WTC11 (cell line): Measurements from ENCODE around the gene ZNF709. TPM values are rescaled to one million over a fixed set of nuclear protein-coding genes. Genes with fewer than 3 reads are reported as not detected.

ENCODE experiments used
- CBFB ChIP-seq: sonication (generic); formaldehyde crosslinking; IDR thresholded peaks from 2 replicates; pipeline ENCODE4 v1.8.1; 2022; ENCODE audit warnings: mild to moderate bottlenecking, low read depth, missing genetic modification reagents
- CREM ChIP-seq: sonication (generic); formaldehyde crosslinking; IDR thresholded peaks from 2 replicates; pipeline ENCODE4 v1.8.1; 2022; ENCODE audit warnings: mild to moderate bottlenecking, missing genetic modification reagents, moderate library complexity
- ETV6 ChIP-seq: sonication (generic); formaldehyde crosslinking; IDR thresholded peaks from 2 replicates; pipeline ENCODE4 v1.8.1; 2022; ENCODE audit warnings: mild to moderate bottlenecking, missing genetic modification reagents
- FOXK1 ChIP-seq: sonication (generic); formaldehyde crosslinking; IDR thresholded peaks from 2 replicates; pipeline ENCODE4 v1.8.0; 2022; ENCODE audit warnings: mild to moderate bottlenecking, moderate library complexity, missing genetic modification reagents
- FOXP1 ChIP-seq: sonication (generic); formaldehyde crosslinking; IDR thresholded peaks from 2 replicates; pipeline ENCODE4 v1.8.0; 2022; ENCODE audit warnings: missing genetic modification reagents, mild to moderate bottlenecking, moderate library complexity, borderline replicate concordance
- HMGA2 ChIP-seq: fragments of 250-450 bp; sonication (Bioruptor Pico); IDR thresholded peaks from 2 replicates; pipeline ENCODE4 v1.4.0; 2021; ENCODE audit warnings: mild to moderate bottlenecking, moderate library complexity
- IRF2 ChIP-seq: sonication (generic); formaldehyde crosslinking; IDR thresholded peaks from 2 replicates; pipeline ENCODE4 v1.8.0; 2022; ENCODE audit warnings: low read depth, missing genetic modification reagents, borderline replicate concordance
- JUN ChIP-seq: sonication (generic); formaldehyde crosslinking; IDR thresholded peaks from 2 replicates; pipeline ENCODE4 v1.8.0; 2023; ENCODE audit warnings: mild to moderate bottlenecking, missing genetic modification reagents
- MXD4 ChIP-seq: fragments of 250-450 bp; sonication (Bioruptor Pico); IDR thresholded peaks from 2 replicates; pipeline ENCODE4 v1.8.0; 2021; ENCODE audit warnings: mild to moderate bottlenecking, moderate library complexity, borderline replicate concordance
- NFYB ChIP-seq: sonication (generic); formaldehyde crosslinking; conservative IDR thresholded peaks from 2 replicates; pipeline ENCODE4 v1.8.0; 2022; ENCODE audit warnings: low read depth, missing genetic modification reagents
- NR3C1 ChIP-seq: sonication (generic); formaldehyde crosslinking; conservative IDR thresholded peaks from 2 replicates; pipeline ENCODE4 v1.8.1; 2023; ENCODE audit warnings: low read depth, mild to moderate bottlenecking, missing genetic modification reagents
- PRRX2 ChIP-seq: fragments of 250-450 bp; sonication (Bioruptor Pico); IDR thresholded peaks from 2 replicates; pipeline ENCODE4 v1.8.0; 2021; ENCODE audit warnings: mild to moderate bottlenecking
- RELA ChIP-seq: sonication (generic); formaldehyde crosslinking; IDR thresholded peaks from 2 replicates; pipeline ENCODE4 v1.8.1; 2022; ENCODE audit warnings: missing genetic modification reagents, mild to moderate bottlenecking, borderline replicate concordance
- RORB ChIP-seq: fragments of 250-450 bp; sonication (Bioruptor Pico); IDR thresholded peaks from 2 replicates; pipeline ENCODE4 v1.9.0; 2021; ENCODE audit warnings: mild to moderate bottlenecking
- SP1 ChIP-seq: sonication (generic); formaldehyde crosslinking; conservative IDR thresholded peaks from 2 replicates; pipeline ENCODE4 v1.8.1; 2022; ENCODE audit warnings: missing genetic modification reagents
- TEAD4 ChIP-seq: sonication (generic); formaldehyde crosslinking; IDR thresholded peaks from 2 replicates; pipeline ENCODE4 v1.8.0; 2022; ENCODE audit warnings: mild to moderate bottlenecking, missing genetic modification reagents
- ZBTB21 ChIP-seq: sonication (generic); formaldehyde crosslinking; IDR thresholded peaks from 2 replicates; pipeline ENCODE4 v1.8.1; 2023; ENCODE audit warnings: mild to moderate bottlenecking, missing genetic modification reagents, borderline replicate concordance
- ZNF263 ChIP-seq: sonication (generic); formaldehyde crosslinking; IDR thresholded peaks from 2 replicates; pipeline ENCODE4 v1.8.1; 2022; ENCODE audit warnings: low read depth, mild to moderate bottlenecking, moderate library complexity, missing genetic modification reagents
- ZNF396 ChIP-seq: fragments of 250-450 bp; sonication (Bioruptor Pico); IDR thresholded peaks from 2 replicates; pipeline ENCODE4 v1.8.0; 2021; ENCODE audit warnings: mild to moderate bottlenecking, moderate library complexity, borderline replicate concordance
- ZNF423 ChIP-seq: fragments of 250-450 bp; sonication (Bioruptor Pico); IDR thresholded peaks from 2 replicates; pipeline ENCODE4 v2.1.2; 2022; ENCODE audit warnings: mild to moderate bottlenecking, moderate library complexity
- total RNA-seq: library from RNA; stranded (reverse); gene quantifications from 3 replicates; pipeline ENCODE4 v1.2.3, GENCODE V29; 2021
- TF ChIP-seq, protein P1 (sequence below): sonication (generic); formaldehyde crosslinking; IDR thresholded peaks from 2 replicates; pipeline ENCODE4 v1.8.1; 2022; ENCODE audit warnings: missing genetic modification reagents, borderline replicate concordance
- TF ChIP-seq, protein P2 (sequence below): sonication (generic); formaldehyde crosslinking; IDR thresholded peaks from 2 replicates; pipeline ENCODE4 v1.8.1; 2022; ENCODE audit warnings: mild to moderate bottlenecking, moderate library complexity, missing genetic modification reagents
- TF ChIP-seq, protein P3 (sequence below): sonication (generic); formaldehyde crosslinking; IDR thresholded peaks from 2 replicates; pipeline ENCODE4 v1.8.0; 2022; ENCODE audit warnings: mild to moderate bottlenecking, missing genetic modification reagents
- TF ChIP-seq, protein P4 (sequence below): sonication (generic); formaldehyde crosslinking; IDR thresholded peaks from 2 replicates; pipeline ENCODE4 v1.8.0; 2022; ENCODE audit warnings: mild to moderate bottlenecking, missing genetic modification reagents
- TF ChIP-seq, protein P5 (sequence below): sonication (generic); formaldehyde crosslinking; conservative IDR thresholded peaks from 2 replicates; pipeline ENCODE4 v1.8.1; 2022; ENCODE audit warnings: mild to moderate bottlenecking, missing genetic modification reagents
- TF ChIP-seq, protein P6 (sequence below): sonication (generic); formaldehyde crosslinking; IDR thresholded peaks from 2 replicates; pipeline ENCODE4 v1.8.1; 2022; ENCODE audit warnings: low read depth, missing genetic modification reagents, borderline replicate concordance
- TF ChIP-seq, protein P7 (sequence below): fragments of 250-450 bp; sonication (Bioruptor Pico); IDR thresholded peaks from 2 replicates; pipeline ENCODE4 v1.8.0; 2021; ENCODE audit warnings: mild to moderate bottlenecking
- TF ChIP-seq, protein P8 (sequence below): sonication (generic); formaldehyde crosslinking; IDR thresholded peaks from 2 replicates; pipeline ENCODE4 v1.8.1; 2023; ENCODE audit warnings: mild to moderate bottlenecking, missing genetic modification reagents, moderate library complexity

ZNF709 gene
- total RNA-seq, 1 experiment from 2014 or later, result 3.0 TPM

DNA sequence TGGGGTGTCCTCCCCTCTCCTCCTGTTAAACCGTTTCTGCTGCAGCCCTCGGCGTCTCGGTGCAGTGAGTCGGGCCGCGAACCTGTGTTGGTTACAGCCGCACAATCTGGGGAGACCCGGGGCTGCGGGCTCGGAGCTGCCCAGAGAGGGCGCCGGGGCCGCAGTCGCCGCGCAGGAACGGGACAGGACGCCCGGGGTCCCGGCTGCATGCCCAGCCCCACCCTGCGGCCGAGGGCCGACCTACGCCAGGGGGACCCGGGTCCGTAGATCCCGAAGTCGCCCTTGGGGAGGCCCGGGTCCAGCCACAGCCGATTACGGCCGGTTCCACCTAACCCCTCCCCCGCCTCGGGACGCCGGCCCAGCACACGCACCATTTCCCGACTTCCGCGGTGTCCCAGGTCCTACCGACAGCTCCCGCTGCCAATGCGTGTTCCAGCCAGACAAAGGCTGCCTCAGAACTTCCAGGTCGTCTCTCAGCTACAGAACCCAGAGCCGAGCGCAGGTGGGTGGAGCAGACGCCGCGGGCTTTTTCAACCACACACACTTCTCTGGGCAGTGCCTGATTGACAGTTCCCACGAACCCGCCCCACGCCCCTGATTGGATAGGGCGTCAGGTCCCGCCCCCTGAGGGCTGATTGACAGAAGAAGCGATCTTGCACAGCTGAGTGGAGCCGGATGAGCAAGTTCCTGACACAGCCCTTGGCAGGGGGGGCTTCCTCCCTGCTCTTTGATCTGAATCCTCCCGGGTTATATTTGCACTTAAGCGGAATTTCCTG, 43.9 kb downstream of the ZNF709 start, which contains the start of gene ZNF443 (continued):
- TF ChIP-seq, protein P1, sequence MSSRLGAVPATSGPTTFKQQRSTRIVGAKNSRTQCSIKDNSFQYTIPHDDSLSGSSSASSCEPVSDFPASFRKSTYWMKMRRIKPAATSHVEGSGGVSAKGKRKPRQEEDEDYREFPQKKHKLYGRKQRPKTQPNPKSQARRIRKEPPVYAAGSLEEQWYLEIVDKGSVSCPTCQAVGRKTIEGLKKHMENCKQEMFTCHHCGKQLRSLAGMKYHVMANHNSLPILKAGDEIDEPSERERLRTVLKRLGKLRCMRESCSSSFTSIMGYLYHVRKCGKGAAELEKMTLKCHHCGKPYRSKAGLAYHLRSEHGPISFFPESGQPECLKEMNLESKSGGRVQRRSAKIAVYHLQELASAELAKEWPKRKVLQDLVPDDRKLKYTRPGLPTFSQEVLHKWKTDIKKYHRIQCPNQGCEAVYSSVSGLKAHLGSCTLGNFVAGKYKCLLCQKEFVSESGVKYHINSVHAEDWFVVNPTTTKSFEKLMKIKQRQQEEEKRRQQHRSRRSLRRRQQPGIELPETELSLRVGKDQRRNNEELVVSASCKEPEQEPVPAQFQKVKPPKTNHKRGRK (CRISPR knock-in tag), result no peak
- TF ChIP-seq ETV6 (CRISPR knock-in tag), result peak; percentile 36; the same call in 1 of the 2 replicates
- TF ChIP-seq IRF2 (CRISPR knock-in tag), result no peak
- TF ChIP-seq JUN (CRISPR knock-in tag), result no peak
- TF ChIP-seq, protein P2, sequence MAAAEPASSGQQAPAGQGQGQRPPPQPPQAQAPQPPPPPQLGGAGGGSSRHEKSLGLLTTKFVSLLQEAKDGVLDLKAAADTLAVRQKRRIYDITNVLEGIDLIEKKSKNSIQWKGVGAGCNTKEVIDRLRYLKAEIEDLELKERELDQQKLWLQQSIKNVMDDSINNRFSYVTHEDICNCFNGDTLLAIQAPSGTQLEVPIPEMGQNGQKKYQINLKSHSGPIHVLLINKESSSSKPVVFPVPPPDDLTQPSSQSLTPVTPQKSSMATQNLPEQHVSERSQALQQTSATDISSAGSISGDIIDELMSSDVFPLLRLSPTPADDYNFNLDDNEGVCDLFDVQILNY (CRISPR knock-in tag), result peak; percentile 61; the same call in 1 of the 2 replicates
- TF ChIP-seq NR3C1 (CRISPR knock-in tag), result 0 out of 2 replicates have a peak, but pooled peaks have one; percentile 53
- TF ChIP-seq HMGA2 (CRISPR knock-in tag), result no peak
- TF ChIP-seq SP1, result peak; percentile 77
- TF ChIP-seq, protein P3, sequence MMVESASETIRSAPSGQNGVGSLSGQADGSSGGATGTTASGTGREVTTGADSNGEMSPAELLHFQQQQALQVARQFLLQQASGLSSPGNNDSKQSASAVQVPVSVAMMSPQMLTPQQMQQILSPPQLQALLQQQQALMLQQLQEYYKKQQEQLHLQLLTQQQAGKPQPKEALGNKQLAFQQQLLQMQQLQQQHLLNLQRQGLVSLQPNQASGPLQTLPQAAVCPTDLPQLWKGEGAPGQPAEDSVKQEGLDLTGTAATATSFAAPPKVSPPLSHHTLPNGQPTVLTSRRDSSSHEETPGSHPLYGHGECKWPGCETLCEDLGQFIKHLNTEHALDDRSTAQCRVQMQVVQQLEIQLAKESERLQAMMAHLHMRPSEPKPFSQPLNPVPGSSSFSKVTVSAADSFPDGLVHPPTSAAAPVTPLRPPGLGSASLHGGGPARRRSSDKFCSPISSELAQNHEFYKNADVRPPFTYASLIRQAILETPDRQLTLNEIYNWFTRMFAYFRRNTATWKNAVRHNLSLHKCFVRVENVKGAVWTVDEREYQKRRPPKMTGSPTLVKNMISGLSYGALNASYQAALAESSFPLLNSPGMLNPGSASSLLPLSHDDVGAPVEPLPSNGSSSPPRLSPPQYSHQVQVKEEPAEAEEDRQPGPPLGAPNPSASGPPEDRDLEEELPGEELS (CRISPR knock-in tag), result no peak
- TF ChIP-seq ZNF396 (CRISPR knock-in tag), result no peak
- TF ChIP-seq, protein P4, sequence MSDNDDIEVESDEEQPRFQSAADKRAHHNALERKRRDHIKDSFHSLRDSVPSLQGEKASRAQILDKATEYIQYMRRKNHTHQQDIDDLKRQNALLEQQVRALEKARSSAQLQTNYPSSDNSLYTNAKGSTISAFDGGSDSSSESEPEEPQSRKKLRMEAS (CRISPR knock-in tag), result no peak
- no peak for TF ChIP-seq ZNF423 (CRISPR knock-in tag)
- TF ChIP-seq PRRX2 (CRISPR knock-in tag), result no peak
- TF ChIP-seq, protein P5, sequence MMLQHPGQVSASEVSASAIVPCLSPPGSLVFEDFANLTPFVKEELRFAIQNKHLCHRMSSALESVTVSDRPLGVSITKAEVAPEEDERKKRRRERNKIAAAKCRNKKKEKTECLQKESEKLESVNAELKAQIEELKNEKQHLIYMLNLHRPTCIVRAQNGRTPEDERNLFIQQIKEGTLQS (CRISPR knock-in tag), result no peak
- peak; percentile 89 for TF ChIP-seq NFYB (CRISPR knock-in tag)
- no peak for TF ChIP-seq RELA (CRISPR knock-in tag)
- TF ChIP-seq, protein P6, sequence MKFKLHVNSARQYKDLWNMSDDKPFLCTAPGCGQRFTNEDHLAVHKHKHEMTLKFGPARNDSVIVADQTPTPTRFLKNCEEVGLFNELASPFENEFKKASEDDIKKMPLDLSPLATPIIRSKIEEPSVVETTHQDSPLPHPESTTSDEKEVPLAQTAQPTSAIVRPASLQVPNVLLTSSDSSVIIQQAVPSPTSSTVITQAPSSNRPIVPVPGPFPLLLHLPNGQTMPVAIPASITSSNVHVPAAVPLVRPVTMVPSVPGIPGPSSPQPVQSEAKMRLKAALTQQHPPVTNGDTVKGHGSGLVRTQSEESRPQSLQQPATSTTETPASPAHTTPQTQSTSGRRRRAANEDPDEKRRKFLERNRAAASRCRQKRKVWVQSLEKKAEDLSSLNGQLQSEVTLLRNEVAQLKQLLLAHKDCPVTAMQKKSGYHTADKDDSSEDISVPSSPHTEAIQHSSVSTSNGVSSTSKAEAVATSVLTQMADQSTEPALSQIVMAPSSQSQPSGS, result no peak
- TF ChIP-seq ZBTB21 (CRISPR knock-in tag), result no peak
- TF ChIP-seq MXD4 (CRISPR knock-in tag), result no peak
- TF ChIP-seq, protein P7, sequence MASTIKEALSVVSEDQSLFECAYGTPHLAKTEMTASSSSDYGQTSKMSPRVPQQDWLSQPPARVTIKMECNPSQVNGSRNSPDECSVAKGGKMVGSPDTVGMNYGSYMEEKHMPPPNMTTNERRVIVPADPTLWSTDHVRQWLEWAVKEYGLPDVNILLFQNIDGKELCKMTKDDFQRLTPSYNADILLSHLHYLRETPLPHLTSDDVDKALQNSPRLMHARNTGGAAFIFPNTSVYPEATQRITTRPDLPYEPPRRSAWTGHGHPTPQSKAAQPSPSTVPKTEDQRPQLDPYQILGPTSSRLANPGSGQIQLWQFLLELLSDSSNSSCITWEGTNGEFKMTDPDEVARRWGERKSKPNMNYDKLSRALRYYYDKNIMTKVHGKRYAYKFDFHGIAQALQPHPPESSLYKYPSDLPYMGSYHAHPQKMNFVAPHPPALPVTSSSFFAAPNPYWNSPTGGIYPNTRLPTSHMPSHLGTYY (CRISPR knock-in tag), result no peak
- TF ChIP-seq, protein P8, sequence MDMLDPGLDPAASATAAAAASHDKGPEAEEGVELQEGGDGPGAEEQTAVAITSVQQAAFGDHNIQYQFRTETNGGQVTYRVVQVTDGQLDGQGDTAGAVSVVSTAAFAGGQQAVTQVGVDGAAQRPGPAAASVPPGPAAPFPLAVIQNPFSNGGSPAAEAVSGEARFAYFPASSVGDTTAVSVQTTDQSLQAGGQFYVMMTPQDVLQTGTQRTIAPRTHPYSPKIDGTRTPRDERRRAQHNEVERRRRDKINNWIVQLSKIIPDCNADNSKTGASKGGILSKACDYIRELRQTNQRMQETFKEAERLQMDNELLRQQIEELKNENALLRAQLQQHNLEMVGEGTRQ (CRISPR knock-in tag), result peak; percentile 30; the same call in 1 of the 2 replicates
- TF ChIP-seq ZNF263 (CRISPR knock-in tag), result no peak
- TF ChIP-seq FOXP1 (CRISPR knock-in tag), result peak; percentile 26; the same call in 1 of the 2 replicates
- 0 out of 2 replicates have a peak, but pooled peaks have one; percentile 53 for TF ChIP-seq CREM (CRISPR knock-in tag)
- TF ChIP-seq RORB, result no peak
- no peak for TF ChIP-seq FOXK1 (CRISPR knock-in tag)
- no peak for TF ChIP-seq TEAD4 (CRISPR knock-in tag)
- TF ChIP-seq CBFB (CRISPR knock-in tag), result 0 out of 2 replicates have a peak, but pooled peaks have one; percentile 36
